H1 (cell line): ENCODE data around the gene KRTAP29-1.
"Not testable (repeated sequence)": the region's sequence is repeated elsewhere in the genome, so short reads cannot be mapped to it uniquely, and the experiment has no call there.

Experiments used
- SAP30 ChIP-seq: fragments of 300-600 bp; sonication (generic); IDR thresholded peaks from 2 replicates; pipeline ENCODE4 v1.7.1; 2012; ENCODE audit warnings: low read length, moderate library complexity, mild to moderate bottlenecking, inconsistent platforms; ENCODE audit not compliant: insufficient read depth, insufficient replicate concordance
- TAF1 ChIP-seq: IDR thresholded peaks from 2 replicates; pipeline ENCODE4 v1.6.1; 2011; ENCODE audit warnings: mild to moderate bottlenecking, low read depth, low read length

DNA sequence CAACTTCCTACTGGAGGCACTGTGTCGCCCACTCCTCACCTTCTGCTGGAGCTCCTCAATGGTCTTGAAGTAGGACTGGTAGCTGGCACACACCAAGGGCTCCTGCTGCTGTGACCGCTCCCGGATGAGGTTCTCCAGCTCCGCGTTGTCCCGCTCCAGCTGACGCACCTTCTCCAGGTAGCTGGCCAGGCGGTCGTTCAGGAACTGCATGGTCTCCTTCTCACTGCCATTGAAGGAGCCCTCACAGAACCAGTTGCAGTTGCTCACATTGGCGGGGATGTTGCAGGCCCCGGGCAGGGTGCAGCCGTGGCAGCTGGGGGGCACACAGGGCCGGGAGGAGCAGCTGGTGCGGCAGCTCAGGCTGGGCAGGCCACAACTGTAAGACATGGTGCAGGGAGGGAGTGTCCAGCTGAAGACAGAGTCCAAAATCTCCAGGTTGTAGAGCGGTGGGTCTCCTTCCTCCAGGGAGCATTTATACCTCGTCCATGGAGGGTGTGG, 47.8 kb upstream of the KRTAP29-1 start, which contains the start of gene KRT33A:
- not testable (repeated sequence) for TF ChIP-seq SAP30, TAF1
